NCI-H1417 treated with DMSO at 0.1 percent for 48 hours (cell line): ENCODE data around the gene OSM.

ENCODE experiments used
- DNase-seq: peaks from one replicate; lab custom pipeline; 2025; lab: John Stamatoyannopoulos, UW

OSM gene

GRCh38 chr22:30263883-30264282 is 2.8 kb downstream of the OSM start:
- no peak for DNase-seq

- no peak for DNase-seq
These were observed 3.5 kb downstream of the OSM start for GRCh38 chr22:30262917-30263741.

GRCh38 chr22:30262112-30262511 is 4.5 kb downstream of the OSM start:
- DNase-seq: no peak

GRCh38 chr22:30261134-30261533 is 5.5 kb downstream of the OSM start:
- no peak for DNase-seq

- DNase-seq: no peak
These were observed 6.0 kb downstream of the OSM start for GRCh38 chr22:30260682-30261081.

- no peak for DNase-seq
These were observed 6.4 kb downstream of the OSM start for GRCh38 chr22:30260276-30260675.

GRCh38 chr22:30254314-30254713 is 12.3 kb downstream of the OSM start:
- no peak for DNase-seq

- no peak for DNase-seq
These were observed 13.3 kb downstream of the OSM start for GRCh38 chr22:30253205-30253852.

- no peak for DNase-seq
These were observed 14.0 kb downstream of the OSM start for GRCh38 chr22:30252411-30253204.

- no peak for DNase-seq
These were observed 14.9 kb downstream of the OSM start for GRCh38 chr22:30251711-30252110.

GRCh38 chr22:30250661-30251267 is 15.9 kb downstream of the OSM start:
- DNase-seq: no peak

- DNase-seq: no peak
These were observed 16.5 kb downstream of the OSM start for GRCh38 chr22:30250039-30250565.

GRCh38 chr22:30249049-30250038 is 17.3 kb downstream of the OSM start:
- DNase-seq: no peak

- no peak for DNase-seq
These were observed 18.2 kb downstream of the OSM start for GRCh38 chr22:30248484-30248883.

- no peak for DNase-seq
These were observed 18.7 kb downstream of the OSM start for GRCh38 chr22:30247974-30248373.

GRCh38 chr22:30247561-30247960 is 19.1 kb downstream of the OSM start:
- DNase-seq: no peak

- no peak for DNase-seq
These were observed 19.8 kb downstream of the OSM start for GRCh38 chr22:30246814-30247376.

GRCh38 chr22:30245985-30246813 is 20.5 kb downstream of the OSM start, which contains the start of gene LIF:
LIF (minus strand) TSS chr22:30246759; CDS start chr22:30246695, 64 bp downstream.
- no peak for DNase-seq

- no peak for DNase-seq
These were observed 21.3 kb downstream of the OSM start for GRCh38 chr22:30245181-30245984.
